Thoracic aorta (tissue), 2 donors: ENCODE data around the gene LRRC7. TPM values are rescaled to one million over a fixed set of nuclear protein-coding genes. Genes with fewer than 3 reads are reported as not detected.

Experiments
- ATAC-seq: fragments of 150-250 bp; one replicate; pipeline ENCODE4 v1.8.0; 2017; ENCODE audit warnings: low read depth; ENCODE audit not compliant: insufficient number of reproducible peaks, low FRiP score
- DNase-seq: peaks from one replicate; pipeline ENCODE4 v3.0.0-alpha.2; 2020; ENCODE audit warnings: low spot score
- H3K27ac ChIP-seq, 2 donors: fragments of 200-600 bp; sonication (generic); 1 replicate in 1 of 2; 2 replicates in 1 of 2; pipeline ENCODE4 v1.5.1; 2016; ENCODE audit warnings: mild to moderate bottlenecking in 2 of 2, moderate library complexity in 2 of 2
- H3K27me3 ChIP-seq: fragments of 200-600 bp; sonication (generic); replicated peaks from 2 replicates; pipeline ENCODE4 v1.6.0; 2016; ENCODE audit warnings: mild to moderate bottlenecking; ENCODE audit not compliant: insufficient read depth
- H3K36me3 ChIP-seq: fragments of 200-600 bp; sonication (generic); one replicate; pipeline ENCODE4 v1.5.1; 2016
- H3K4me1 ChIP-seq, 2 donors: fragments of 200-600 bp; sonication (generic); 1 replicate in 1 of 2; 2 replicates in 1 of 2; pipeline versions ENCODE4 v1.5.1 to v1.6.0; 2016; ENCODE audit warnings: low read depth in 2 of 2, mild to moderate bottlenecking in 1 of 2; ENCODE audit not compliant: control insufficient read depth in 1 of 2
- H3K4me3 ChIP-seq: fragments of 200-600 bp; sonication (generic); 2 replicates; pipeline ENCODE4 v1.5.1; 2016; ENCODE audit warnings: mild to moderate bottlenecking
- H3K9me3 ChIP-seq: fragments of 200-600 bp; sonication (generic); 2 replicates; pipeline ENCODE4 v1.5.1; 2016
- total RNA-seq, 2 donors: library from RNA; depleted of rRNA; stranded (reverse); fragments of >200 nt; gene quantifications; one replicate each; pipeline versions ENCODE4 v1.1.0 to v1.2.3, GENCODE V29; 2016
- TF ChIP-seq, protein P1 (sequence below): fragments of 200-600 bp; sonication (generic); IDR thresholded peaks from one replicate; pipeline ENCODE4 v1.5.1; 2019; ENCODE audit warnings: antibody characterized with exemption

Gene LRRC7
- total RNA-seq, 2 donors from 2014 or later, result 0.14 to 0.35 TPM

- Histone ChIP-seq H3K4me3 (no peak overlapping the region), H3K4me1 (no peaks in the 10 kb centered on the region), H3K9me3 (no peaks in the 10 kb centered on the region), H3K27ac (no peak overlapping the region), H3K27me3 (no peaks in the 10 kb centered on the region), H3K36me3 (no peaks in the 10 kb centered on the region)
- TF ChIP-seq, protein P1, sequence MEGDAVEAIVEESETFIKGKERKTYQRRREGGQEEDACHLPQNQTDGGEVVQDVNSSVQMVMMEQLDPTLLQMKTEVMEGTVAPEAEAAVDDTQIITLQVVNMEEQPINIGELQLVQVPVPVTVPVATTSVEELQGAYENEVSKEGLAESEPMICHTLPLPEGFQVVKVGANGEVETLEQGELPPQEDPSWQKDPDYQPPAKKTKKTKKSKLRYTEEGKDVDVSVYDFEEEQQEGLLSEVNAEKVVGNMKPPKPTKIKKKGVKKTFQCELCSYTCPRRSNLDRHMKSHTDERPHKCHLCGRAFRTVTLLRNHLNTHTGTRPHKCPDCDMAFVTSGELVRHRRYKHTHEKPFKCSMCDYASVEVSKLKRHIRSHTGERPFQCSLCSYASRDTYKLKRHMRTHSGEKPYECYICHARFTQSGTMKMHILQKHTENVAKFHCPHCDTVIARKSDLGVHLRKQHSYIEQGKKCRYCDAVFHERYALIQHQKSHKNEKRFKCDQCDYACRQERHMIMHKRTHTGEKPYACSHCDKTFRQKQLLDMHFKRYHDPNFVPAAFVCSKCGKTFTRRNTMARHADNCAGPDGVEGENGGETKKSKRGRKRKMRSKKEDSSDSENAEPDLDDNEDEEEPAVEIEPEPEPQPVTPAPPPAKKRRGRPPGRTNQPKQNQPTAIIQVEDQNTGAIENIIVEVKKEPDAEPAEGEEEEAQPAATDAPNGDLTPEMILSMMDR, result no peak
- ATAC-seq (no peak), DNase-seq (no peak)
Observed at GRCh38 chr1:69765951-69766350, 198.2 kb downstream of the LRRC7 start.

GRCh38 chr1:69766431-69767180 lies 198.9 kb downstream of the LRRC7 start:
- TF ChIP-seq, protein P1, result no peak
- no peaks in the 10 kb centered on the region for H3K9me3 ChIP-seq
- H3K27me3 ChIP-seq, result no peaks in the 10 kb centered on the region
- H3K4me3 ChIP-seq, result no peak overlapping the region
- H3K27ac ChIP-seq, result no peak overlapping the region
- H3K36me3 ChIP-seq, result no peaks in the 10 kb centered on the region
- no peak for DNase-seq
- ATAC-seq, result no peak
- H3K4me1 ChIP-seq, result no peaks in the 10 kb centered on the region

DNA sequence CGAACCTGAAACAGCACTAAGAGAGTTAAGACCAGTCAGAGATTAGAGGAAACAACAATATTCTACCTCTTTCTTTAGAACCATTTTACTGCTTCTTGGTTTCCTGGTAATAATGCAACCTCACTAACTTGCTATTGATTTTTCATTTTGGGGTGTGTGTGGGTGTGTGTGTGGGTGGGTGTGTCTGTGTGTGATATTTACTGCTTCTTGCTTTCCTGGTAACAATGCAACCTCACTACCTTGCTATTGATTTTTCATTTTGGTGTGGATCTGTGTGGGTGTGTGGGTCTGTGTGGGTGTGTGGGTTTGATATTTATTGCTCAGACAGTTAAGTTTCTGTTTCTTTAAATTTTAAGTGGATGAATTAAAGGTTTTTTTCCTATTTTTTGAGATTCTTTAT lies 208.8 kb downstream of the LRRC7 start:
- H3K4me3 ChIP-seq, result no peak overlapping the region
- no peaks in the 10 kb centered on the region for H3K4me1 ChIP-seq
- no peaks in the 10 kb centered on the region for H3K27me3 ChIP-seq
- ATAC-seq (no peak), DNase-seq (no peak)
- no peak overlapping the region for H3K27ac ChIP-seq
- TF ChIP-seq, protein P1, result no peak
- no peaks in the 10 kb centered on the region for H3K36me3 ChIP-seq
- H3K9me3 ChIP-seq, result no peaks in the 10 kb centered on the region

- Histone ChIP-seq H3K9me3 (no peaks in the 10 kb centered on the region), H3K27ac (no peak overlapping the region), H3K27me3 (no peaks in the 10 kb centered on the region), H3K36me3 (no peaks in the 10 kb centered on the region), H3K4me1 (no peaks in the 10 kb centered on the region), H3K4me3 (no peak overlapping the region)
- TF ChIP-seq, protein P1, result no peak
- ATAC-seq, result no peak
- DNase-seq, result no peak
Observed at GRCh38 chr1:69777423-69777822, 209.7 kb downstream of the LRRC7 start.

DNA sequence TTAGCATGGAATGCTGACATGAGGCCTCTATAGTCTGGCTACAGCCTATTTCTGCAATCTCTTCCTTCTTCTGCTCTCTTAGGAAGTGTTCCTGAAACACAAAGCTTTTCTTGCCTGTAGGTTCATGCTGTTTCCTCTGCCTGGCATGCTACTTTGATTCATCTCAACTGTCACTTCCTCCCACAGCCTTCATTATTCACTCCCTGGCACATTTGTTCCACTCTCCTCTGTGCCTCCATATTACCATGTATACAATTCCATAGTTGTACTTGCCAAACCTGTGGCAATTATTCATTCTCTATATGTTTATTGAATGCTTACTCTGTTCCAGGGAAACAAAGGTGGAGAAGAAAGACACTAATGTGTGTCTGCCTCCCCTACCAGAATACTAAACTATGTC lies 210.2 kb downstream of the LRRC7 start:
- no peak overlapping the region for H3K27ac ChIP-seq
- TF ChIP-seq, protein P1, result no peak
- no peak overlapping the region for H3K4me3 ChIP-seq
- H3K4me1 ChIP-seq, result no peaks in the 10 kb centered on the region
- H3K9me3 ChIP-seq, result no peaks in the 10 kb centered on the region
- no peaks in the 10 kb centered on the region for H3K27me3 ChIP-seq
- ATAC-seq (no peak), DNase-seq (no peak)
- H3K36me3 ChIP-seq, result no peaks in the 10 kb centered on the region
